ENCODE results near the gene MAPK6.

GRCh38 chr15:52086011-52086786, 67.2 kb downstream of the MAPK6 start:
- no peak for TF ChIP-seq CTCF (IDR thresholded peaks at IDR 0.05)
- TF ChIP-seq POLR2A (IDR thresholded peaks at IDR 0.05) = no peak
